ENCODE measurements around the gene GART. TPM values are rescaled to one million over a fixed set of nuclear protein-coding genes. Genes with fewer than 3 reads are reported as not detected.

The GART gene
- total and polyA plus RNA-seq, 10 of the 15 experiments (the other 5 are each of a cell fraction or from before 2014, with no cell fraction given), result 44.7 to 178 (median 106) TPM

GRCh38 chr21:33491373-33492102 is 50.4 kb downstream of the GART start, which contains the start of gene DNAJC28 (continued):
- TF ChIP-seq RCOR1 (conservative IDR thresholded peaks at IDR 0.05; ENCODE audit: low read depth, low read length) (no peak), JUNB (IDR thresholded peaks at IDR 0.05) (peak; percentile 87), POLR2AphosphoS5 (IDR thresholded peaks at IDR 0.05; ENCODE audit: low read length) (no peak), ZNF384 (IDR thresholded peaks at IDR 0.05; ENCODE audit: borderline replicate concordance, low read depth, low read length) (no peak), ZNF217 (IDR thresholded peaks at IDR 0.05) (no peak), IRF4 (IDR thresholded peaks at IDR 0.05; ENCODE audit: low read depth, low read length) (0 out of 2 replicates have a peak, but pooled peaks have one; percentile 11), KDM1A (IDR thresholded peaks at IDR 0.05; ENCODE audit: borderline replicate concordance) (no peak), HSF1 (IDR thresholded peaks at IDR 0.05; ENCODE audit: low read depth, low read length) (no peak), SP1 (IDR thresholded peaks at IDR 0.05; ENCODE audit: low read depth, low read length) (peak; percentile 31), ZZZ3 (IDR thresholded peaks at IDR 0.05; ENCODE audit: control insufficient read depth, insufficient read length, low read depth) (no peak), TARDBP (IDR thresholded peaks at IDR 0.05; ENCODE audit: borderline replicate concordance) (no peak), NFIC (IDR thresholded peaks at IDR 0.05; ENCODE audit: low read depth, low read length) (no peak), EP300 (IDR thresholded peaks at IDR 0.05; ENCODE audit: borderline replicate concordance in 1 of 2, control insufficient read depth in 1 of 2, low read depth in 2 of 2, low read length in 2 of 2) (no peak), ZNF24 (IDR thresholded peaks at IDR 0.05) (no peak), CBFB (IDR thresholded peaks at IDR 0.05; ENCODE audit: low read depth) (no peak), ZSCAN29 (IDR thresholded peaks at IDR 0.05) (no peak), RB1 (IDR thresholded peaks at IDR 0.05; ENCODE audit: borderline replicate concordance) (0 out of 2 replicates have a peak, but pooled peaks have one; percentile 74), IKZF1 (conservative IDR thresholded peaks at IDR 0.05) (peak; percentile 96), TCF7 (IDR thresholded peaks at IDR 0.05; ENCODE audit: borderline replicate concordance) (no peak), MEF2A (IDR thresholded peaks at IDR 0.05; ENCODE audit: insufficient read depth, low read depth, low read length) (no peak), USF2 (IDR thresholded peaks at IDR 0.05; ENCODE audit: borderline replicate concordance, low read depth, low read length) (no peak), SREBF1 (IDR thresholded peaks at IDR 0.05; ENCODE audit: low read length) (peak; percentile 92)
- TF ChIP-seq, protein P1, sequence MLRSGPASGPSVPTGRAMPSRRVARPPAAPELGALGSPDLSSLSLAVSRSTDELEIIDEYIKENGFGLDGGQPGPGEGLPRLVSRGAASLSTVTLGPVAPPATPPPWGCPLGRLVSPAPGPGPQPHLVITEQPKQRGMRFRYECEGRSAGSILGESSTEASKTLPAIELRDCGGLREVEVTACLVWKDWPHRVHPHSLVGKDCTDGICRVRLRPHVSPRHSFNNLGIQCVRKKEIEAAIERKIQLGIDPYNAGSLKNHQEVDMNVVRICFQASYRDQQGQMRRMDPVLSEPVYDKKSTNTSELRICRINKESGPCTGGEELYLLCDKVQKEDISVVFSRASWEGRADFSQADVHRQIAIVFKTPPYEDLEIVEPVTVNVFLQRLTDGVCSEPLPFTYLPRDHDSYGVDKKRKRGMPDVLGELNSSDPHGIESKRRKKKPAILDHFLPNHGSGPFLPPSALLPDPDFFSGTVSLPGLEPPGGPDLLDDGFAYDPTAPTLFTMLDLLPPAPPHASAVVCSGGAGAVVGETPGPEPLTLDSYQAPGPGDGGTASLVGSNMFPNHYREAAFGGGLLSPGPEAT (IDR thresholded peaks at IDR 0.05; ENCODE audit: low read depth), result peak; percentile 94
- TF ChIP-seq, protein P2, sequence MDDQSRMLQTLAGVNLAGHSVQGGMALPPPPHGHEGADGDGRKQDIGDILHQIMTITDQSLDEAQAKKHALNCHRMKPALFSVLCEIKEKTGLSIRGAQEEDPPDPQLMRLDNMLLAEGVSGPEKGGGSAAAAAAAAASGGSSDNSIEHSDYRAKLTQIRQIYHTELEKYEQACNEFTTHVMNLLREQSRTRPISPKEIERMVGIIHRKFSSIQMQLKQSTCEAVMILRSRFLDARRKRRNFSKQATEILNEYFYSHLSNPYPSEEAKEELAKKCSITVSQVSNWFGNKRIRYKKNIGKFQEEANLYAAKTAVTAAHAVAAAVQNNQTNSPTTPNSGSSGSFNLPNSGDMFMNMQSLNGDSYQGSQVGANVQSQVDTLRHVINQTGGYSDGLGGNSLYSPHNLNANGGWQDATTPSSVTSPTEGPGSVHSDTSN (IDR thresholded peaks at IDR 0.05; ENCODE audit: insufficient replicate concordance, low read depth, low read length), result peak; percentile 45
- TF ChIP-seq, protein P3, sequence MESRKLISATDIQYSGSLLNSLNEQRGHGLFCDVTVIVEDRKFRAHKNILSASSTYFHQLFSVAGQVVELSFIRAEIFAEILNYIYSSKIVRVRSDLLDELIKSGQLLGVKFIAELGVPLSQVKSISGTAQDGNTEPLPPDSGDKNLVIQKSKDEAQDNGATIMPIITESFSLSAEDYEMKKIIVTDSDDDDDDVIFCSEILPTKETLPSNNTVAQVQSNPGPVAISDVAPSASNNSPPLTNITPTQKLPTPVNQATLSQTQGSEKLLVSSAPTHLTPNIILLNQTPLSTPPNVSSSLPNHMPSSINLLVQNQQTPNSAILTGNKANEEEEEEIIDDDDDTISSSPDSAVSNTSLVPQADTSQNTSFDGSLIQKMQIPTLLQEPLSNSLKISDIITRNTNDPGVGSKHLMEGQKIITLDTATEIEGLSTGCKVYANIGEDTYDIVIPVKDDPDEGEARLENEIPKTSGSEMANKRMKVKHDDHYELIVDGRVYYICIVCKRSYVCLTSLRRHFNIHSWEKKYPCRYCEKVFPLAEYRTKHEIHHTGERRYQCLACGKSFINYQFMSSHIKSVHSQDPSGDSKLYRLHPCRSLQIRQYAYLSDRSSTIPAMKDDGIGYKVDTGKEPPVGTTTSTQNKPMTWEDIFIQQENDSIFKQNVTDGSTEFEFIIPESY (IDR thresholded peaks at IDR 0.05), result no peak

Data from GM12878 (cell line).